Aorta (tissue), 5 donors: Measurements from ENCODE around the gene SLC35B3. TPM values are rescaled to one million over a fixed set of nuclear protein-coding genes. Genes with fewer than 3 reads are reported as not detected.
"Not testable (repeated sequence)": the region's sequence is repeated elsewhere in the genome, so short reads cannot be mapped to it uniquely, and the experiment has no call there.

ENCODE experiments used
- ATAC-seq: fragments of 200-7000 bp; cut with Tn5 transposase; one replicate; pipeline ENCODE4 v1.9.1; 2022; ENCODE audit warnings: moderate library complexity; ENCODE audit not compliant: low FRiP score
- DNase-seq, 2 donors: peaks; one replicate each; pipeline ENCODE4 v3.0.0-alpha.2; 2020
- H3K27ac ChIP-seq, 2 donors: one replicate each; pipeline ENCODE4 v1.5.1; 2013; ENCODE audit warnings: low read length in 2 of 2, mild to moderate bottlenecking in 2 of 2, moderate library complexity in 2 of 2, control low read depth in 1 of 2, inconsistent platforms in 1 of 2, low read depth in 1 of 2
- H3K27me3 ChIP-seq, 2 donors: one replicate each; pipeline ENCODE4 v1.6.1; 2013; ENCODE audit warnings: control low read depth in 1 of 2, low read length in 1 of 2, mild to moderate bottlenecking in 1 of 2, moderate library complexity in 1 of 2; ENCODE audit not compliant: insufficient read depth in 2 of 2, control insufficient read depth in 1 of 2
- H3K36me3 ChIP-seq, 2 donors: one replicate each; pipeline ENCODE4 v1.6.1; 2013; ENCODE audit warnings: control low read depth in 1 of 2, low read length in 1 of 2, mild to moderate bottlenecking in 1 of 2; ENCODE audit not compliant: insufficient read depth in 2 of 2, control insufficient read depth in 1 of 2
- H3K4me1 ChIP-seq, 2 donors: one replicate each; pipeline ENCODE4 v1.6.1; 2013; ENCODE audit warnings: low read length in 2 of 2, control low read depth in 1 of 2, mild to moderate bottlenecking in 1 of 2, moderate library complexity in 1 of 2; ENCODE audit not compliant: insufficient read depth in 2 of 2, control insufficient read depth in 1 of 2
- H3K4me3 ChIP-seq, 2 donors: one replicate each; pipeline ENCODE4 v1.5.1; 2013; ENCODE audit warnings: low read length in 2 of 2, control low read depth in 1 of 2, mild to moderate bottlenecking in 1 of 2
- H3K9me3 ChIP-seq: one replicate; pipeline ENCODE4 v1.6.1; 2013; ENCODE audit warnings: mild to moderate bottlenecking, low read length; ENCODE audit not compliant: control insufficient read depth
- WGBS, 2 donors: extraction: QIAGEN DNeasy Blood & Tissue Kit; methylation state at CpG; one replicate each; pipeline ENCODE4 v1.1.7; 2013; 5-methylcytosine and 5-hydroxymethylcytosine counted together
- intact Hi-C, 2 donors: fragments of 100-400 bp; cut with DNase I; formaldehyde crosslinking; loops; one replicate each; pipeline versions ENCODE4 v1.14.2 to v1.15.0; 2022
- polyA plus RNA-seq, 2 donors: library from polyadenylated mRNA; stranded (reverse); fragments of 200-250 nt; gene quantifications; one replicate each; pipeline ENCODE4 v1.2.3, GENCODE V29; 2013
- total RNA-seq, 2 donors: library from RNA; stranded (reverse); fragmentation: NEBNext Ultra II Directional; extraction: Animal tissue kit (Norgen Biotek cat#: 25700); gene quantifications; one replicate each; pipeline ENCODE4 v1.2.1, GENCODE V29; 2021
- donor health status: healthy with polysubstance abuse.
- donor health status: Bipolar disorder and iron deficiency.
- donor health status: DM: no; HTN: no; CAD: no.
- donor health status: DM: no; HTN: no; CAD: no.
- donor health status: DM: yes; HTN: yes; CAD: no.

SLC35B3 gene
- total and polyA plus RNA-seq, 4 donors, result 17.2 to 22.4 (median 18.3) TPM

DNA sequence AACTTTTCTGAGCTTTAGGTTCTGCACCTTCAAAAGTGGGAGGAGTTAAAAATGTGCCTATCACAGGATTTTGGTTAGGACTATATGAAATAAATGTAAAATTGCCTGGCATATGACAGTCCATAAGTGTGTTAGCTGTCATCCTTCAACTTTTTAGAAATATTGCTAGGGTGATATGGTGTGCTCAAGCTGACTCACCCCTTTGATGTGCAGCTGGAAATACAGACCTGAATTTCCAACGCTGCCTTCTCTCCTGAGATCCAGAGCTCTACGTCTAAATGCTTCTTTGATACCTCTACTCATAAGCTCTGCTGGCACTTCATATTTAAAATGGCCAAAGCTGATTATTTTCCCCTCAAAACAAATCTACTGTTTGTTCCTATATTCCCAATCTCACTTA, 2.7 kb downstream of the SLC35B3 start:
- intact Hi-C loops, result loop anchor here in 1 of 2 donors (10.0 kb wide), 1 partner anchor 528 kb away; no protein-coding TSS in a partner anchor
- no peak overlapping the region for H3K4me3 ChIP-seq
- H3K27me3 ChIP-seq, result no peaks in the 10 kb centered on the region
- DNase-seq, result no peak
- no peaks in the 10 kb centered on the region for H3K9me3 ChIP-seq
- H3K4me1 ChIP-seq, result no peaks in the 10 kb centered on the region
- no peaks in the 10 kb centered on the region for H3K36me3 ChIP-seq
- 73 to 78% methylated on average over 2 of the region's 2 CpGs for WGBS, 2 donors
- no peak overlapping the region for H3K27ac ChIP-seq
- ATAC-seq, result no peak

DNA sequence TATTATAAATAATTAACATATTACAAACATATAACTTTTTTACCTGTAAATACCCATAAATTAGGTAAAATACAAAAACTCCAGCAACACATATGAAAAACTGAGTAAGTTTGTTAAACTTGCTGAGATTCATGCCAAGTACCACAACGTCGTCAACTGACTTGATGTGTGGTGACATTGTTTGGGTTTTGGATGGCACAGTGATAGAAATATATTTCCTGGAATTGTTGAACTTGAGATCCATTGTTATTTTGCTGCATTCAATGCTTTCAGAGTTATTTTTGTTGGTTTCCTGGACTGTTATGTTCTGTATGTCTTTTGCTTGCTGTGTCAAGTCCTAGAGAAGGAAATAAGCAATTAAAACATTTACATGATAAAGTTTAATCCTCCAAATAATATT, 5.5 kb downstream of the SLC35B3 start:
- intact Hi-C loops, result loop anchor here in 1 of 2 donors (10.0 kb wide), 1 partner anchor 525 kb away; no protein-coding TSS in a partner anchor

DNA sequence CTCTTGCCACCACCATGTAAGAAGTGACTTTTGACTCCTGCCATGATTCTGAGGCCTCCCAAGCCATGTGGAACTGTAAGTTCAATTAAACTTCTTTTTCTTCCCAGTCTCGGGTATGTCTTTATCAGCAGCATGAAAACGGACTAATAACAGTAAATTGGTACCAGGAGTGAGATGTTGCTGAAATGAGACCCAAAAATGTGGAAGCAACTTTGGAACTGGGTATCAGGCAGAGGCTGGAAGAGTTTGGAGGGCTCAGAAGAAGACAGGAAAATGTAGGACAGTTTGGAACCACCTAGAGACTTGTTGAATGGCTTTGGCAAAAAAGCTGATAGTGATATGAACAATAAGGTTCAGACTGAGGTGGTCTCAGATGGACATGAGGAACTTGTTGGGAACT, 8.8 kb downstream of the SLC35B3 start:
- H3K4me1 ChIP-seq, H3K9me3 ChIP-seq, DNase-seq, H3K36me3 ChIP-seq, ATAC-seq, intact Hi-C loops, H3K27ac ChIP-seq, H3K4me3 ChIP-seq, H3K27me3 ChIP-seq: not testable (repeated sequence)
- WGBS, 2 donors, result 92 to 96% methylated on average over 2 of the region's 2 CpGs

More for the DNA sequence above, 5.5 kb downstream of the SLC35B3 start:
- Histone ChIP-seq H3K9me3 (no peaks in the 10 kb centered on the region), H3K27ac (no peak overlapping the region), H3K36me3 (no peaks in the 10 kb centered on the region), H3K4me1 (no peaks in the 10 kb centered on the region), H3K27me3 (no peaks in the 10 kb centered on the region), H3K4me3 (no peak overlapping the region)
- no peak for DNase-seq
- ATAC-seq, result no peak
- WGBS, 2 donors, result 37 to 48% methylated on average over 2 of the region's 2 CpGs

DNA sequence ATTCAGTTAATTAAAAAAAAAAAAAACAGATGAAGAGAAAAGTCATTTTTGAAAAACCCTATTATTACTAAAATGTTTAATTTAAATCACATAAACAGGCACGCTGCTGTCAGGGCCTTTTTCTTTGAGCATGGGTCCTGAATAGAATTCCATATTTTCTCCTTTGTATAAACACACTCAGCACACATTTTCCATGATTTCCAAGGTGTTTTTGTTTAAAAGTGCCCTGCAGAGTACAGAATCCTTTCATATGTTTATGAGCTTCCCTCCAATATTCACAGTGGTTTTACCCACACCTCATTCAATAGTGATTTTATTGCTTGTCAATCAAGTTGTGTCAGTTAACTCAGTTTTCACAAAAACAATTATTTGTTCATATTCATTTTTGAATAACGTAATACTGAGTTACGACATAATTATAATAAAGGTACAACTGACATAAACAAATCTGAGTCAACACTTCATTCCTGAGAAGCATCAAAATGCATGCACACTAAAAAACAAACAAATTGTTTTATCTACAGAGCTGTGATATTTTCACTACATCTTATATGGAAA, 15.2 kb downstream of the SLC35B3 start:
- peaks cover 4 to 5% of the 10 kb centered on the region in 2 donors for H3K36me3 ChIP-seq
- H3K27me3 ChIP-seq, result no peaks in the 10 kb centered on the region

DNA sequence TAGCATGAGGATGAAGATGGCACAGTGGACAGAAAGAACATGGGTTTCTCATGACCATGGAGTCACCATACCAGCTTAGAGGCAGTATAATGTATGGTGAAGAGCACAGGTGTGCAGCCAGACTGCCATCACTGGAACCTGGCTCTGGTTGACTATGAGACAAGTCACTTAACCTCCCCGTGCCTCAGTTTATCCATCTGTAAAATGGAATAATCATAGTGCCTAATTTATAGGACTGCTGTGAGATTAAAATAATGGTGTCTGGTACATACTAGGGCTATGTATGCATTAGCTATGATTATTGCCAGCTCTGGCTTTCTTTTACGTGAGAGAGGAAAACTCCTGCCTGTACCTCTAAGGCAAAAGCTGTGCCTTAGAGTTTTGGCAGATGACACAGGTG, 19.4 kb downstream of the SLC35B3 start:
- Histone ChIP-seq H3K4me1 (no peaks in the 10 kb centered on the region), H3K27ac (no peak overlapping the region), H3K4me3 (no peak overlapping the region), H3K9me3 (no peaks in the 10 kb centered on the region), H3K36me3 (peaks cover 4 to 7% of the 10 kb centered on the region in 2 donors), H3K27me3 (no peaks in the 10 kb centered on the region)
- 99 to 100% methylated on average over 2 of the region's 2 CpGs for WGBS, 2 donors
- intact Hi-C loops, result no loop called here
- DNase-seq (no peak), ATAC-seq (no peak)

More for the DNA sequence above, 15.2 kb downstream of the SLC35B3 start:
- WGBS, 2 donors, result 82 to 86% methylated on average over 3 of the region's 3 CpGs
- ATAC-seq, result no peak
- no peak for DNase-seq
- Histone ChIP-seq H3K4me3 (no peak overlapping the region), H3K4me1 (no peaks in the 10 kb centered on the region), H3K9me3 (no peaks in the 10 kb centered on the region), H3K27ac (no peak overlapping the region)
- intact Hi-C loops, result no loop called here

DNA sequence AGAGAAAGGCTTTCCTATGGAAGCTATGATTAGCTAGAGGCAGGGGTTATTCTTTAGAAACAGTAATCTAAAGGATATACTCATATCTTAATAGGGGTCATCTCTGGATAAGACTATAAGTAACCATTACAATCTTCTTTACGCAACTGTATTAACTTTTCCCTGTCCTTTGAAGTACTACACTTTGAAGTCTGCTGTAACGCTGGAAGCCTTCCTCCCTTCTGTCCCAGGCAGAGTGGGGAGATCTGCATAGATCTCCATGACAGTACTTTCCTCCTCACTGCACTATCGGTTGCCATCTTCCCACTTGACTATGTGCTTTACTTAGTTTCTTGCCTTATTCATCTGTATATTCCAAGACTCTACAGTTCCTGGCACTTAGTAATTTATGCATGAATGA, 20.1 kb downstream of the SLC35B3 start:
- DNase-seq, result no peak
- intact Hi-C loops, result no loop called here
- Histone ChIP-seq H3K27ac (no peak overlapping the region), H3K27me3 (no peaks in the 10 kb centered on the region), H3K4me3 (no peak overlapping the region), H3K9me3 (no peaks in the 10 kb centered on the region), H3K4me1 (no peaks in the 10 kb centered on the region), H3K36me3 (peaks cover 4 to 11% of the 10 kb centered on the region in 2 donors)
- ATAC-seq, result no peak
- WGBS, 2 donors, result 77 to 84% methylated on average over 3 of the region's 3 CpGs

DNA sequence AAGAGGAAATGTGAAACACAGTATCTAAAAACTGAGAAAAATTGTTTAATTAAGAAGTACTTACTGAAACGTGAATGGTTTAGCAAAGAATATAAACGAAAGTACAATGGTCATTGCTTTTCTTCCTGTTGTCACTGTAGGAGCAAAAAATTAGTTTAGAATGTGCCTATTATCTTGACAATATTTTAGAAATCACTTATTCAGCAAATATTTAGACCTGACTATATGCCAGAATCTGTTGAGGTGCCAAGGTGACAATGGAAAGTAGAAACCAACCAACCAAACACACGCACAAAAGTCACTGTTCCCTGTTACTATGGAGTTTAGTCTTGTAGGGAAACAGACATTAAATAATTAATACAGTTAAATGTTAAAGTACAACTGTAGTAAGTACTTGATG, 20.5 kb downstream of the SLC35B3 start:
- Histone ChIP-seq H3K27me3 (no peaks in the 10 kb centered on the region), H3K4me1 (no peaks in the 10 kb centered on the region), H3K9me3 (no peaks in the 10 kb centered on the region), H3K36me3 (peaks cover 4 to 11% of the 10 kb centered on the region in 2 donors), H3K4me3 (no peak overlapping the region), H3K27ac (no peak overlapping the region)
- intact Hi-C loops, result no loop called here
- ATAC-seq (no peak), DNase-seq (no peak)
- WGBS, 2 donors, result 88% methylated on average over 3 of the region's 3 CpGs

DNA sequence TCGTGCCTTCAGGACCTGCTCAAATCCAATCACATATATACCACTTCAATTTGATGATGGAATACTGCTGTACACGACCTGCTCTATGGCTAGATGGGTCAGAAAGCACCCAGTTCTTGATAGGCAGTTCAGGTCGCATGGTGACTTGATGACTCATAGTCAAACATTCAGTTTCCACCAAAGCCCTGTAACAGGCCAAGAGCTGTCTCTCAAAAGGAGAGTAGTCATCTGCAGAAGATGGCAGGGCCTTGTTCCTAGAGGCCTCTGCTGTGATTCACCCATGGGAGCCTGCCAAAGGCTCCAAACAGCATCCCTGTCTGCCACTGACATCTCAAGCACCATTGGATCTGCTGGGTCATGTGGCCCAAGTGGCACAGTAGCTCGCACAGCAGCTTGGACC, 29.4 kb downstream of the SLC35B3 start:
- DNase-seq, H3K27ac ChIP-seq, H3K4me3 ChIP-seq, H3K27me3 ChIP-seq, H3K4me1 ChIP-seq, H3K9me3 ChIP-seq, intact Hi-C loops, H3K36me3 ChIP-seq, ATAC-seq: not testable (repeated sequence)
- 83 to 91% methylated on average over 4 of the region's 4 CpGs for WGBS, 2 donors

DNA sequence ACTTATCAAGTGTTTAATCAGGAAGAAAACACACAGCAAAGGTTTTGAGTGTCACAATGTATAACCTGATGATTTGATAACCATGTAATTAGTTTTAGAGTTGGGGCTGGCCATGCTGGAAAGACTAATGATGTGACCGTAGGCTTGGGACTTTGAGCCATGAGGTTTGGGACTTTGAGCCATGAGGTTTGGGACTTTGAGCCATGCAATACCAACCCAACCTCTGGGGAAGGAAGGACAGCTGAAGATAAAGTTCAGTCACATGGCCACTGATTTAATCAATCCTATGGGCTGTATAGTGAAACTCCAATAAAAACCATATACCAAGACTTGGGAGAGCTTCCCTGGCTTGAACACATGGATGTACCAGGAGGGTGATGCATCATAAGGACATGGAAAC, 32.8 kb downstream of the SLC35B3 start:
- 91 to 100% methylated on average over 1 of the region's 1 CpG for WGBS, 2 donors
- H3K27me3 ChIP-seq, result no peaks in the 10 kb centered on the region
- intact Hi-C loops, result no loop called here
- DNase-seq, result no peak
- H3K4me3 ChIP-seq, result no peak overlapping the region
- H3K36me3 ChIP-seq, result peaks cover 0 to 2% of the 10 kb centered on the region in 2 donors
- no peak overlapping the region for H3K27ac ChIP-seq
- no peak for ATAC-seq
- no peaks in the 10 kb centered on the region for H3K9me3 ChIP-seq
- no peaks in the 10 kb centered on the region for H3K4me1 ChIP-seq
